ENCODE results near the gene PRDM16.

Gene PRDM16

DNA sequence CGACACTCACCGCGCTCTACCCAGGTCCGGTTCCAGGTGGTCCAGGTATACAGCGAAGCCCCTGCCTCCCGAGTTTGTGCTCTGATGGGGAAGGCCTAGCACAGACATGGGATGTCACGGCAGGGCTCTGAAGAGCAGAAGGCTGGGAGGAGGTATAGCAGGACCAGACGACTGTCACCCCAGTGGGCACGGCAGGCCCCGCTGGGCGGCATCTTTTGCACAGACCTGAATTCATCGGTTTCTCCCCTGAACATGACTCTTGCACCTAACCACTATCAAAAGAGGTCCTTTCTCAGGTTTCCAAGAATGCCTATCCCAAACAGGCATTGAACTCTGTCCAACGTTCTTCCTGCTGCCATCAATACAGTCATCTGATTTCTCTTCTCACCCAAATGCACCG is 416.0 kb downstream of the PRDM16 start:
- H3K4me3 ChIP-seq (ENCODE audit: low read length, poor library complexity, severe bottlenecking), result no peak overlapping the region
- H4K20me1 ChIP-seq (ENCODE audit: insufficient read depth, low read length, poor library complexity, severe bottlenecking), result no peaks in the 10 kb centered on the region
- no peaks in the 10 kb centered on the region for H3K9me2 ChIP-seq (replicated peaks; ENCODE audit: low read depth, low read length)
- H3K27me3 ChIP-seq (ENCODE audit: insufficient read depth, low read length, poor library complexity, severe bottlenecking), result no peaks in the 10 kb centered on the region
- no peak overlapping the region for H2AFZ ChIP-seq (ENCODE audit: low read length)
- no peaks in the 10 kb centered on the region for H3K9me3 ChIP-seq (ENCODE audit: insufficient read depth, low read depth, low read length)
- H3K9ac ChIP-seq (ENCODE audit: low read depth, low read length, poor library complexity, severe bottlenecking), result no peak overlapping the region
- no peaks in the 10 kb centered on the region for H3K4me1 ChIP-seq (ENCODE audit: insufficient read depth, low read length, poor library complexity, severe bottlenecking)
- no peak overlapping the region for H3K4me2 ChIP-seq (ENCODE audit: low read depth, low read length, poor library complexity, severe bottlenecking)
- TF ChIP-seq, protein P1, sequence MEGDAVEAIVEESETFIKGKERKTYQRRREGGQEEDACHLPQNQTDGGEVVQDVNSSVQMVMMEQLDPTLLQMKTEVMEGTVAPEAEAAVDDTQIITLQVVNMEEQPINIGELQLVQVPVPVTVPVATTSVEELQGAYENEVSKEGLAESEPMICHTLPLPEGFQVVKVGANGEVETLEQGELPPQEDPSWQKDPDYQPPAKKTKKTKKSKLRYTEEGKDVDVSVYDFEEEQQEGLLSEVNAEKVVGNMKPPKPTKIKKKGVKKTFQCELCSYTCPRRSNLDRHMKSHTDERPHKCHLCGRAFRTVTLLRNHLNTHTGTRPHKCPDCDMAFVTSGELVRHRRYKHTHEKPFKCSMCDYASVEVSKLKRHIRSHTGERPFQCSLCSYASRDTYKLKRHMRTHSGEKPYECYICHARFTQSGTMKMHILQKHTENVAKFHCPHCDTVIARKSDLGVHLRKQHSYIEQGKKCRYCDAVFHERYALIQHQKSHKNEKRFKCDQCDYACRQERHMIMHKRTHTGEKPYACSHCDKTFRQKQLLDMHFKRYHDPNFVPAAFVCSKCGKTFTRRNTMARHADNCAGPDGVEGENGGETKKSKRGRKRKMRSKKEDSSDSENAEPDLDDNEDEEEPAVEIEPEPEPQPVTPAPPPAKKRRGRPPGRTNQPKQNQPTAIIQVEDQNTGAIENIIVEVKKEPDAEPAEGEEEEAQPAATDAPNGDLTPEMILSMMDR (conservative IDR thresholded peaks at IDR 0.05; ENCODE audit: low read length), result no peak
- no peak for TF ChIP-seq EZH2phosphoT487 (IDR thresholded peaks at IDR 0.05; ENCODE audit: borderline replicate concordance)
- H3F3A ChIP-seq (ENCODE audit: low read depth), result no peaks in the 10 kb centered on the region
- H3K79me2 ChIP-seq (ENCODE audit: insufficient read depth, low read length), result no peaks in the 10 kb centered on the region
- H3K36me3 ChIP-seq (ENCODE audit: insufficient read depth, low read length), result no peaks in the 10 kb centered on the region
